Activated CD4-positive, alpha-beta T cell treated with anti-CD3 and anti-CD28 coated beads for 36 hours (primary cell): ENCODE results near the gene SLC39A10. TPM values are rescaled to one million over a fixed set of nuclear protein-coding genes. Genes with fewer than 3 reads are reported as not detected.

ENCODE experiments used
- ATAC-seq: fragments of 200-7000 bp; cut with Tn5 transposase; one replicate; pipeline ENCODE4 v1.10.0; 2021; ENCODE audit warnings: mild to moderate bottlenecking, moderate library complexity
- CTCF ChIA-PET: fragments of 350-600 bp; sonication (Branson Sonifier 250); formaldehyde crosslinking; loops from one replicate; lab custom pipeline; 2021; ENCODE audit warnings: antibody characterized with exemption; lab: Charles Lee
- POLR2A ChIA-PET: fragments of 350-600 bp; sonication (Branson Sonifier 250); formaldehyde crosslinking; loops from one replicate; lab custom pipeline; 2021; ENCODE audit warnings: antibody characterized with exemption, inconsistent platforms; lab: Charles Lee
- DNase-seq: peaks from one replicate; pipeline ENCODE4 v3.0.0-alpha.2; 2020
- H3K27ac Mint-ChIP-seq: one replicate; pipeline ENCODE4 v1.8.0; 2021; ENCODE audit warnings: mixed read lengths
- H3K27me3 Mint-ChIP-seq: one replicate; pipeline ENCODE4 v1.8.0; 2021; ENCODE audit warnings: mixed read lengths
- H3K36me3 Mint-ChIP-seq: one replicate; pipeline ENCODE4 v1.8.0; 2021; ENCODE audit warnings: low read depth, mixed read lengths
- H3K4me1 Mint-ChIP-seq: one replicate; pipeline ENCODE4 v1.8.0; 2021; ENCODE audit warnings: mixed read lengths
- H3K4me3 Mint-ChIP-seq: one replicate; pipeline ENCODE4 v1.8.0; 2021; ENCODE audit warnings: mild to moderate bottlenecking, moderate library complexity, mixed read lengths
- H3K9me3 Mint-ChIP-seq: one replicate; pipeline ENCODE4 v1.8.0; 2021; ENCODE audit warnings: low read depth, mixed read lengths
- intact Hi-C, 2 experiments: fragments of 100-400 bp; cut with DNase I in 1 of 2; cut with micrococcal nuclease in 1 of 2; formaldehyde crosslinking; loops; one replicate each; pipeline versions ENCODE4 v1.14.2 to v1.15.1; 2022 to 2024; cut with DNase I, micrococcal nuclease
- total RNA-seq, 2 experiments: library from RNA; stranded (reverse); gene quantifications; one replicate each; pipeline ENCODE4 v1.2.3, GENCODE V29; 2021

Gene SLC39A10
- total RNA-seq, 2 experiments from 2014 or later: 24.0 to 27.8 TPM

DNA sequence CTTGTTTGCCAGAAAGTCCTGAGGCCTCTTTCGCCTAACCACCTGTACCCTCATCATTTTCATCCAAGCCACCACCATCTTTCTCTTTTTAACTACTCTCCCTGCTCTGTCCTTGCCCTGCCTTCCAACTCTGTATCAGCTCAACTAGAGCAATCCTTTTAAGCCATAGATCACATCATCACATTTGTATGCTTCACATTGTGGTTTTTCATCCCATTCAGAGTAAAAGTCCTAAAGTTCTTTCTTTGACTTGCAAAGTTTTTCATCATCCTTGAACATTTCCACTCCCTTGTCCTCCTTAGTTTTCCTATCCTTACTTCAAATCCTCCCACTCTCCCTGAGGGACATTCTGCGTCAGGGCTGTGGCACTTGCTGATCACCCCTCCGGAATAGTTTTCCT is 73.9 kb downstream of the SLC39A10 start:
- CTCF ChIA-PET: no interaction called here
- Mint-ChIP-seq H3K4me3 (no peak overlapping the region), H3K36me3 (peaks cover 45% of the 10 kb centered on the region), H3K4me1 (no peaks in the 10 kb centered on the region), H3K27ac (no peak overlapping the region), H3K9me3 (no peaks in the 10 kb centered on the region), H3K27me3 (no peaks in the 10 kb centered on the region)
- no peak for ATAC-seq
- intact Hi-C loops: no loop called here
- POLR2A ChIA-PET: no interaction called here
- DNase-seq: no peak

- intact Hi-C loops: no loop called here
- no peaks in the 10 kb centered on the region for H3K9me3 Mint-ChIP-seq
- H3K4me3 Mint-ChIP-seq: no peak overlapping the region
- H3K27me3 Mint-ChIP-seq: no peaks in the 10 kb centered on the region
- ATAC-seq (no peak), DNase-seq (no peak)
- H3K27ac Mint-ChIP-seq: no peak overlapping the region
- ChIA-PET CTCF (no interaction called here), POLR2A (no interaction called here)
- no peaks in the 10 kb centered on the region for H3K4me1 Mint-ChIP-seq
- peaks cover 42% of the 10 kb centered on the region for H3K36me3 Mint-ChIP-seq
Measured at GRCh38 chr2:195732574-195732973, 75.5 kb downstream of the SLC39A10 start.

DNA sequence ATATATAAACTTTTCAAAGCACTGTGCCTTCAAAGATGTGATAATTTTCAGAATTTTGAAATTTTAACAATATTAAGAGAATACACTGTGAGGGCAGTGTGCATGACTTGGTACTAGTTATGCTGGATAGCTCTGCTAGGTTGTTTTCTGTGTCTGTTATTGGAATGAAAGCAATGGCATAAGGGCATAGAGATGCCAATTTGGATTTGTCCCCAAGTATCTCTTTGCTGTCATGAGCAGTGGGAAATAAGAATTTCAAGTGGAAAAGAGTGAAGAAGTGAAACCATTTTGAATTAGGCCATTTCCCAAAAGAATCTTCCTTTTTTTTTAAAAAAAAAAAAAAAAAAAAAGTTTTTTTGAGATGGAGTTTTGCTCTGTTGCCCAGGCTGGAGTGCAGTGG is 76.8 kb downstream of the SLC39A10 start:
- ATAC-seq: no peak
- H3K4me1 Mint-ChIP-seq: no peaks in the 10 kb centered on the region
- ChIA-PET CTCF (interaction anchor here (0.6 kb wide), 1 partner anchor 220 kb away, joined by 3 read pairs; no protein-coding TSS in a partner anchor), POLR2A (no interaction called here)
- intact Hi-C loops: no loop called here
- no peak overlapping the region for H3K27ac Mint-ChIP-seq
- no peaks in the 10 kb centered on the region for H3K27me3 Mint-ChIP-seq
- H3K4me3 Mint-ChIP-seq: no peak overlapping the region
- DNase-seq: no peak
- no peaks in the 10 kb centered on the region for H3K9me3 Mint-ChIP-seq
- peaks cover 46% of the 10 kb centered on the region for H3K36me3 Mint-ChIP-seq

- no peak overlapping the region for H3K27ac Mint-ChIP-seq
- DNase-seq (no peak), ATAC-seq (no peak)
- H3K36me3 Mint-ChIP-seq: peaks cover 47% of the 10 kb centered on the region
- intact Hi-C loops: no loop called here
- no peaks in the 10 kb centered on the region for H3K27me3 Mint-ChIP-seq
- no peak overlapping the region for H3K4me3 Mint-ChIP-seq
- CTCF ChIA-PET: interaction anchor here (1.2 kb wide), 1 partner anchor 50 kb away, joined by 4 read pairs; no protein-coding TSS in a partner anchor
- POLR2A ChIA-PET: no interaction called here
- H3K4me1 Mint-ChIP-seq: no peaks in the 10 kb centered on the region
- H3K9me3 Mint-ChIP-seq: no peaks in the 10 kb centered on the region
Measured at GRCh38 chr2:195734395-195734794, 77.4 kb downstream of the SLC39A10 start.

GRCh38 chr2:195734931-195735330 is 77.9 kb downstream of the SLC39A10 start:
- DNase-seq (no peak), ATAC-seq (no peak)
- Mint-ChIP-seq H3K9me3 (no peaks in the 10 kb centered on the region), H3K4me1 (no peaks in the 10 kb centered on the region), H3K4me3 (no peak overlapping the region), H3K36me3 (peaks cover 48% of the 10 kb centered on the region), H3K27me3 (no peaks in the 10 kb centered on the region), H3K27ac (no peak overlapping the region)
- intact Hi-C loops: no loop called here
- ChIA-PET POLR2A (no interaction called here), CTCF (interaction anchor here (1.2 kb wide), 1 partner anchor 50 kb away, joined by 4 read pairs; no protein-coding TSS in a partner anchor)

- no peak for DNase-seq
- no peak overlapping the region for H3K27ac Mint-ChIP-seq
- intact Hi-C loops: no loop called here
- ATAC-seq: no peak
- H3K4me1 Mint-ChIP-seq: no peaks in the 10 kb centered on the region
- no peaks in the 10 kb centered on the region for H3K27me3 Mint-ChIP-seq
- no peak overlapping the region for H3K4me3 Mint-ChIP-seq
- CTCF ChIA-PET: interaction anchor here (1.2 kb wide), 1 partner anchor 51 kb away, joined by 4 read pairs; no protein-coding TSS in a partner anchor
- no peaks in the 10 kb centered on the region for H3K9me3 Mint-ChIP-seq
- POLR2A ChIA-PET: no interaction called here
- H3K36me3 Mint-ChIP-seq: peaks cover 49% of the 10 kb centered on the region
Measured at GRCh38 chr2:195735347-195735746, 78.3 kb downstream of the SLC39A10 start.

- intact Hi-C loops: no loop called here
- ChIA-PET POLR2A (no interaction called here), CTCF (interaction anchor here (1.2 kb wide), 1 partner anchor 11 kb away, joined by 3 read pairs; no protein-coding TSS in a partner anchor)
- Mint-ChIP-seq H3K9me3 (no peaks in the 10 kb centered on the region), H3K4me3 (no peak overlapping the region), H3K4me1 (no peaks in the 10 kb centered on the region), H3K27me3 (no peaks in the 10 kb centered on the region), H3K36me3 (peaks cover 35% of the 10 kb centered on the region), H3K27ac (no peak overlapping the region)
- no peak for DNase-seq
- ATAC-seq: no peak
Measured at GRCh38 chr2:195737511-195738325, 80.7 kb downstream of the SLC39A10 start.

DNA sequence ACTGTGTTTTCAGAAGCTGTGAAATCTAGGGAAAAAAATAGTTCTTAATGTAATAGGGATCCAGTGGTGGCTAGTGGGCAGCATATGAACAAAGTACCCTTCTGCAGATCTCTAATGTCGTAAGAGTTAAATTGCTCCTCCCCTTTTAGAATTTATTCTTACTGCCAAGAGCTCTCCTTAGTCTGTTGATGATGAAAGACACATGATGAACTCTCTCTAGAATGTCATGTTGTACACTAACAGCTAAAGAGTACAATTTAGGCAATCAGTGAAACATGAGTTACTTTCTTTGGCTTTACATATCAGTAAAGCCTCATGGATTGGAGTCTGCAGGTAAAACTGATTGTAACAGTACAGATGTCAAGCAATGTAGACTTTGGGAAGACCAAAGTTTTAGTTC is 84.2 kb downstream of the SLC39A10 start:
- no peak overlapping the region for H3K4me3 Mint-ChIP-seq
- no peaks in the 10 kb centered on the region for H3K27me3 Mint-ChIP-seq
- ChIA-PET CTCF (no interaction called here), POLR2A (no interaction called here)
- intact Hi-C loops: no loop called here
- peaks cover 4% of the 10 kb centered on the region for H3K9me3 Mint-ChIP-seq
- ATAC-seq (no peak), DNase-seq (no peak)
- H3K27ac Mint-ChIP-seq: no peak overlapping the region
- H3K36me3 Mint-ChIP-seq: peaks cover 38% of the 10 kb centered on the region
- no peaks in the 10 kb centered on the region for H3K4me1 Mint-ChIP-seq

- POLR2A ChIA-PET: no interaction called here
- intact Hi-C loops: no loop called here
- CTCF ChIA-PET: no interaction called here
- no peak for ATAC-seq
- no peak for DNase-seq
- H3K27me3 Mint-ChIP-seq: no peaks in the 10 kb centered on the region
- H3K9me3 Mint-ChIP-seq: peaks cover 12% of the 10 kb centered on the region
- H3K4me1 Mint-ChIP-seq: no peaks in the 10 kb centered on the region
- H3K27ac Mint-ChIP-seq: no peak overlapping the region
- no peaks in the 10 kb centered on the region for H3K36me3 Mint-ChIP-seq
- H3K4me3 Mint-ChIP-seq: no peak overlapping the region
Measured at GRCh38 chr2:195756218-195756942, 99.4 kb downstream of the SLC39A10 start.

GRCh38 chr2:195758846-195759245 is 101.8 kb downstream of the SLC39A10 start:
- ATAC-seq (no peak), DNase-seq (no peak)
- intact Hi-C loops: no loop called here
- H3K4me1 Mint-ChIP-seq: no peaks in the 10 kb centered on the region
- H3K9me3 Mint-ChIP-seq: peaks cover 29% of the 10 kb centered on the region
- no peak overlapping the region for H3K27ac Mint-ChIP-seq
- no peaks in the 10 kb centered on the region for H3K36me3 Mint-ChIP-seq
- ChIA-PET POLR2A (no interaction called here), CTCF (no interaction called here)
- H3K4me3 Mint-ChIP-seq: no peak overlapping the region
- H3K27me3 Mint-ChIP-seq: no peaks in the 10 kb centered on the region

DNA sequence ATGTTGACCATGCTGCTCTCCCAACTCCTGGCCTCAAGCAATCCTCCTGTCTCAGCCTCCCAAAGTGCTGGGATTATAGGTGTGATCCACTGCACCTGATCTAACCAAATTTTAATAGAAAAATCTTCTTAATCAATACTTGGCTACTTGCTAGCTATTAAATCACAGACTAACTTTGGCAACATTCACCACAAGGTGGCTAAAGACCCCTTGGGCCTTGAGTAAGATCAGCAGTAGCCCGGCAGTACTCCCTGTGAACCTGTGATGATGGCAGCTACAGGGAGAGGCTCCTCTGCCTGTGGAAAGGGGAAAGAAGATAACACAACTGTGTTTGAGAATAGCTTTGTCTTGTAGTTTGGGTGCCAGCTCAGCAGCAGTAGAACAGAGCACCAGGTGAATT is 102.9 kb downstream of the SLC39A10 start:
- ChIA-PET CTCF (no interaction called here), POLR2A (no interaction called here)
- Mint-ChIP-seq H3K4me3 (no peak overlapping the region), H3K36me3 (no peaks in the 10 kb centered on the region), H3K9me3 (peaks cover 29% of the 10 kb centered on the region), H3K27me3 (no peaks in the 10 kb centered on the region), H3K27ac (no peak overlapping the region), H3K4me1 (no peaks in the 10 kb centered on the region)
- intact Hi-C loops: no loop called here
- ATAC-seq: no peak
- DNase-seq: no peak

GRCh38 chr2:195763866-195764265 is 106.8 kb downstream of the SLC39A10 start:
- intact Hi-C loops: no loop called here
- H3K27ac Mint-ChIP-seq: no peak overlapping the region
- H3K4me1 Mint-ChIP-seq: no peaks in the 10 kb centered on the region
- no peak overlapping the region for H3K4me3 Mint-ChIP-seq
- POLR2A ChIA-PET: interaction anchor here (0.7 kb wide), 1 partner anchor 103 kb away, joined by 3 read pairs; no protein-coding TSS in a partner anchor
- CTCF ChIA-PET: no interaction called here
- H3K36me3 Mint-ChIP-seq: no peaks in the 10 kb centered on the region
- no peak for ATAC-seq
- peaks cover 34% of the 10 kb centered on the region for H3K9me3 Mint-ChIP-seq
- no peak for DNase-seq
- no peaks in the 10 kb centered on the region for H3K27me3 Mint-ChIP-seq
